ENCODE data around the gene TKTL1.
"Not testable (repeated sequence)": the region's sequence is repeated elsewhere in the genome, so short reads cannot be mapped to it uniquely, and the experiment has no call there.

DNA sequence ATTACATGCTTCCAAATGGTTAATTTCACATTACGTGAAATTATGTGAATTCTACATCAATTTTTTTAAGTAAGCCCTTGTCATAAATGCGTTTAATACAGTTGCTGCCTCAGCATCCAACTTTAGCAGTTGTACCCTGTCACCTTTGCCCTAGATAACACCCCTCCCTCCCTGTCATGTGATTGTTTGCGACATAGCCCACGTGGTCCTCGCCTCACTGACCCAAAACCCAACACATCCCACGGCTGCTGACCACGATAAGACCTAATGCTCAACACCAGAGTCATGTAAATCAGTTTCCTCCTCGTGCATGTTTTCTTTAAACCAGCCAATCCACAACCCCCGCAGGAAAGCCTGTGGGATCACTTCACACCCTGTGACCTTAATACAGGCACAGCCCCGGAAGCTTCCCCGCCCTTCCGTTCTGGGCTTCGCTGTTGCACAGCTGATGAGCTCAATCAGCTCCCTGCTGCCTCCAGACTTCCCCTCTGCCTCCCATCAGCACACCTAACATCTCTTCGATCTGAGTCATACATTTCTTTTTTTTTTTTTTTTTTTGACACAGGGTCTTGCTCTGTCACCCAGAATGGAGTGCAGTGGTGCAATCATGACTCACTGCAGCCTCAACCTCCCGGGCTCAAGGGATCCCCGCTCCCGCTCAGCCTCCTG lies 48.1 kb upstream of the TKTL1 start:
- TF ChIP-seq POLR2A (IDR thresholded peaks at IDR 0.05): not testable (repeated sequence)
- TF ChIP-seq, protein P1, sequence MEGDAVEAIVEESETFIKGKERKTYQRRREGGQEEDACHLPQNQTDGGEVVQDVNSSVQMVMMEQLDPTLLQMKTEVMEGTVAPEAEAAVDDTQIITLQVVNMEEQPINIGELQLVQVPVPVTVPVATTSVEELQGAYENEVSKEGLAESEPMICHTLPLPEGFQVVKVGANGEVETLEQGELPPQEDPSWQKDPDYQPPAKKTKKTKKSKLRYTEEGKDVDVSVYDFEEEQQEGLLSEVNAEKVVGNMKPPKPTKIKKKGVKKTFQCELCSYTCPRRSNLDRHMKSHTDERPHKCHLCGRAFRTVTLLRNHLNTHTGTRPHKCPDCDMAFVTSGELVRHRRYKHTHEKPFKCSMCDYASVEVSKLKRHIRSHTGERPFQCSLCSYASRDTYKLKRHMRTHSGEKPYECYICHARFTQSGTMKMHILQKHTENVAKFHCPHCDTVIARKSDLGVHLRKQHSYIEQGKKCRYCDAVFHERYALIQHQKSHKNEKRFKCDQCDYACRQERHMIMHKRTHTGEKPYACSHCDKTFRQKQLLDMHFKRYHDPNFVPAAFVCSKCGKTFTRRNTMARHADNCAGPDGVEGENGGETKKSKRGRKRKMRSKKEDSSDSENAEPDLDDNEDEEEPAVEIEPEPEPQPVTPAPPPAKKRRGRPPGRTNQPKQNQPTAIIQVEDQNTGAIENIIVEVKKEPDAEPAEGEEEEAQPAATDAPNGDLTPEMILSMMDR (IDR thresholded peaks at IDR 0.05): not testable (repeated sequence)

Measured in testis (tissue), 2 donors.